Activated naive CD4-positive, alpha-beta T cell treated with anti-CD3 and anti-CD28 coated beads for 36 hours (primary cell): ENCODE data around the gene HS1BP3. TPM values are rescaled to one million over a fixed set of nuclear protein-coding genes. Genes with fewer than 3 reads are reported as not detected.

ENCODE experiments used
- CTCF ChIA-PET: fragments of 350-600 bp; sonication (Branson Sonifier 250); formaldehyde crosslinking; loops from one replicate; lab custom pipeline; 2021; ENCODE audit warnings: antibody characterized with exemption; lab: Charles Lee
- DNase-seq: peaks from one replicate; pipeline ENCODE4 v3.0.0-alpha.2; 2020
- H3K27ac Mint-ChIP-seq: one replicate; pipeline ENCODE4 v1.8.0; 2021; ENCODE audit warnings: mild to moderate bottlenecking, mixed read lengths
- H3K27me3 Mint-ChIP-seq: one replicate; pipeline ENCODE4 v1.8.0; 2021; ENCODE audit warnings: low read depth, mixed read lengths
- H3K36me3 Mint-ChIP-seq: one replicate; pipeline ENCODE4 v1.8.0; 2021; ENCODE audit warnings: low read depth, mixed read lengths
- H3K4me1 Mint-ChIP-seq: one replicate; pipeline ENCODE4 v1.8.0; 2021; ENCODE audit warnings: low read depth, mixed read lengths
- H3K4me3 Mint-ChIP-seq: one replicate; pipeline ENCODE4 v1.8.0; 2021; ENCODE audit warnings: mild to moderate bottlenecking, moderate library complexity, mixed read lengths
- H3K9me3 Mint-ChIP-seq: one replicate; pipeline ENCODE4 v1.8.0; 2021; ENCODE audit warnings: mixed read lengths
- intact Hi-C: fragments of 100-400 bp; cut with micrococcal nuclease; formaldehyde crosslinking; loops from one replicate; pipeline ENCODE4 v1.15.1; 2023
- total RNA-seq, 2 experiments: library from RNA; stranded (reverse); gene quantifications; one replicate each; pipeline ENCODE4 v1.2.3, GENCODE V29; 2021

The HS1BP3 gene
- 1 to 10 TPM; 6.0 to 6.1 TPM for total RNA-seq

- DNase-seq, result peak; percentile 83
- CTCF ChIA-PET, result interaction anchor here (0.5 to 8.3 kb wide), 28 partner anchors 8 to 312 kb away, joined by 3 to 72 read pairs (median 4); partner anchors contain the start of genes LDAH and RHOB
- Mint-ChIP-seq H3K4me1 (peaks cover 20% of the 10 kb centered on the region), H3K4me3 (peak within 1 kb of the TSS; percentile 77), H3K27me3 (no peaks in the 10 kb centered on the region), H3K36me3 (no peaks in the 10 kb centered on the region), H3K27ac (peak within 1 kb of the TSS; percentile 77), H3K9me3 (no peaks in the 10 kb centered on the region)
- intact Hi-C loops, result loop anchor here (1.0 to 10.0 kb wide), 8 partner anchors 171 to 1306 kb away; partner anchors contain the start of genes LAPTM4A, RHOB and TTC32
Observed at GRCh38 chr2:20650877-20651730, at the start of gene HS1BP3. HS1BP3 (minus strand) TSS chr2:20651098; CDS start chr2:20651063, 35 bp downstream.

- Mint-ChIP-seq H3K4me1 (no peaks in the 10 kb centered on the region), H3K27me3 (no peaks in the 10 kb centered on the region), H3K27ac (no peak overlapping the region), H3K36me3 (peaks cover 12% of the 10 kb centered on the region), H3K9me3 (no peaks in the 10 kb centered on the region), H3K4me3 (no peak overlapping the region)
- no peak for DNase-seq
- intact Hi-C loops, result no loop called here
- CTCF ChIA-PET, result interaction anchor here (0.9 kb wide), 1 partner anchor 49 kb away, joined by 3 read pairs; no protein-coding TSS in a partner anchor
Observed at GRCh38 chr2:20698916-20699613, 48.2 kb upstream of the HS1BP3 start.

GRCh38 chr2:20697322-20697934 lies 46.5 kb upstream of the HS1BP3 start:
- no peak for DNase-seq
- no peaks in the 10 kb centered on the region for H3K4me1 Mint-ChIP-seq
- CTCF ChIA-PET, result interaction anchor here (1.1 kb wide), 1 partner anchor 14 kb away, joined by 3 read pairs; no protein-coding TSS in a partner anchor
- peaks cover 12% of the 10 kb centered on the region for H3K36me3 Mint-ChIP-seq
- no peaks in the 10 kb centered on the region for H3K9me3 Mint-ChIP-seq
- H3K27ac Mint-ChIP-seq, result no peak overlapping the region
- intact Hi-C loops, result no loop called here
- no peak overlapping the region for H3K4me3 Mint-ChIP-seq
- no peaks in the 10 kb centered on the region for H3K27me3 Mint-ChIP-seq

- H3K27ac Mint-ChIP-seq, result no peak overlapping the region
- H3K36me3 Mint-ChIP-seq, result peaks cover 16% of the 10 kb centered on the region
- CTCF ChIA-PET, result no interaction called here
Observed at GRCh38 chr2:20696366-20696765, 45.5 kb upstream of the HS1BP3 start.

GRCh38 chr2:20693317-20693716 lies 42.4 kb upstream of the HS1BP3 start:
- DNase-seq, result no peak
- H3K4me3 Mint-ChIP-seq, result no peak overlapping the region
- H3K27me3 Mint-ChIP-seq, result no peaks in the 10 kb centered on the region
- H3K4me1 Mint-ChIP-seq, result no peaks in the 10 kb centered on the region
- H3K9me3 Mint-ChIP-seq, result no peaks in the 10 kb centered on the region
- CTCF ChIA-PET, result no interaction called here
- peaks cover 22% of the 10 kb centered on the region for H3K36me3 Mint-ChIP-seq
- no peak overlapping the region for H3K27ac Mint-ChIP-seq
- intact Hi-C loops, result no loop called here

More at GRCh38 chr2:20696366-20696765, 45.5 kb upstream of the HS1BP3 start:
- intact Hi-C loops, result no loop called here
- Mint-ChIP-seq H3K4me1 (no peaks in the 10 kb centered on the region), H3K27me3 (no peaks in the 10 kb centered on the region), H3K9me3 (no peaks in the 10 kb centered on the region), H3K4me3 (no peak overlapping the region)
- DNase-seq, result no peak

GRCh38 chr2:20692081-20692480 lies 41.2 kb upstream of the HS1BP3 start:
- H3K27ac Mint-ChIP-seq, result no peak overlapping the region
- H3K36me3 Mint-ChIP-seq, result peaks cover 27% of the 10 kb centered on the region
- CTCF ChIA-PET, result no interaction called here

GRCh38 chr2:20691076-20691734 lies 40.3 kb upstream of the HS1BP3 start:
- no peak overlapping the region for H3K4me3 Mint-ChIP-seq
- H3K27ac Mint-ChIP-seq, result no peak overlapping the region
- no peaks in the 10 kb centered on the region for H3K27me3 Mint-ChIP-seq
- no peaks in the 10 kb centered on the region for H3K9me3 Mint-ChIP-seq
- CTCF ChIA-PET, result no interaction called here
- H3K36me3 Mint-ChIP-seq, result peaks cover 35% of the 10 kb centered on the region
- intact Hi-C loops, result no loop called here
- no peaks in the 10 kb centered on the region for H3K4me1 Mint-ChIP-seq
- no peak for DNase-seq

More at GRCh38 chr2:20692081-20692480, 41.2 kb upstream of the HS1BP3 start:
- Mint-ChIP-seq H3K4me3 (no peak overlapping the region), H3K27me3 (no peaks in the 10 kb centered on the region), H3K9me3 (no peaks in the 10 kb centered on the region), H3K4me1 (no peaks in the 10 kb centered on the region)
- no peak for DNase-seq
- intact Hi-C loops, result no loop called here

- DNase-seq, result no peak
- Mint-ChIP-seq H3K4me3 (no peak overlapping the region), H3K36me3 (peaks cover 35% of the 10 kb centered on the region), H3K27ac (no peak overlapping the region), H3K9me3 (no peaks in the 10 kb centered on the region), H3K4me1 (no peaks in the 10 kb centered on the region), H3K27me3 (no peaks in the 10 kb centered on the region)
- intact Hi-C loops, result no loop called here
- CTCF ChIA-PET, result no interaction called here
Observed at GRCh38 chr2:20689428-20690264, 38.7 kb upstream of the HS1BP3 start.

- no peaks in the 10 kb centered on the region for H3K4me1 Mint-ChIP-seq
- H3K36me3 Mint-ChIP-seq, result peaks cover 35% of the 10 kb centered on the region
- H3K4me3 Mint-ChIP-seq, result no peak overlapping the region
- H3K27me3 Mint-ChIP-seq, result no peaks in the 10 kb centered on the region
- intact Hi-C loops, result no loop called here
- CTCF ChIA-PET, result interaction anchor here (1.4 to 1.7 kb wide), 2 partner anchors 26 to 276 kb away, joined by 3 to 4 read pairs; no protein-coding TSS in a partner anchor
- no peaks in the 10 kb centered on the region for H3K9me3 Mint-ChIP-seq
- no peak for DNase-seq
- no peak overlapping the region for H3K27ac Mint-ChIP-seq
Observed at GRCh38 chr2:20687260-20687832, 36.4 kb upstream of the HS1BP3 start.

- CTCF ChIA-PET, result interaction anchor here (1.1 to 2.2 kb wide), 2 partner anchors 23 to 278 kb away, joined by 3 to 8 read pairs; no protein-coding TSS in a partner anchor
- no peak for DNase-seq
- H3K4me3 Mint-ChIP-seq, result no peak overlapping the region
- peaks cover 29% of the 10 kb centered on the region for H3K36me3 Mint-ChIP-seq
- intact Hi-C loops, result no loop called here
- H3K4me1 Mint-ChIP-seq, result no peaks in the 10 kb centered on the region
- no peaks in the 10 kb centered on the region for H3K27me3 Mint-ChIP-seq
- H3K9me3 Mint-ChIP-seq, result no peaks in the 10 kb centered on the region
- no peak overlapping the region for H3K27ac Mint-ChIP-seq
Observed at GRCh38 chr2:20684581-20685063, 33.7 kb upstream of the HS1BP3 start.
